22Rv1 (cell line): ENCODE results near the gene VPS26B.

Experiments
- CTCF ChIP-seq: fragments of 450-650 bp; IDR thresholded peaks from 2 replicates; pipeline ENCODE4 v1.5.1; 2017; ENCODE audit warnings: mild to moderate bottlenecking
- ZFX ChIP-seq: fragments of 450-650 bp; IDR thresholded peaks from 2 replicates; pipeline ENCODE4 v1.6.1; 2017; ENCODE audit warnings: antibody characterized with exemption, borderline replicate concordance

DNA sequence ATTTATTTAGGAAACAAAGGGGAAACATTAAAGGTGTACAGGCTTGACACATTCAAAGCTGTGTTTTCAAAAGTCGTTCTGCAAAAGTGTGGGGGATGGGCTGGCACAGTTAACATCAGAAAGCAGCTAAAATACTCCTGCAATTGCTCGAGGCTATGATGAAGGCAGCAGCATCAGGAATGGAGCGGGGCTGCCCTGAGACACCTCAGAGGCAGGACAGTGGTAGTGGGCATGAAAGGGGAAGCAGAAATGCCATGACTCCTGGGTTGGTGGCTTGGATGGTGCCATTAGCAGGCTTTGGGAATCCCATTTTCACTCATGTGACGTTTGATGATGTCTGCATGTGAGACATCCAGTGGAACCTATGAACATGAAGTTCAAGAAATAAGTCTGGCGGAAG is 1.4 kb upstream of the VPS26B start:
- TF ChIP-seq CTCF (no peak), ZFX (no peak)
